Type B pancreatic cell (in vitro differentiated cells): ENCODE results near the gene IP6K1. TPM values are rescaled to one million over a fixed set of nuclear protein-coding genes. Genes with fewer than 3 reads are reported as not detected.
"Not testable (repeated sequence)": the region's sequence is repeated elsewhere in the genome, so short reads cannot be mapped to it uniquely, and the experiment has no call there.

Experiments used
- DNase-seq: peaks from one replicate; pipeline ENCODE4 v3.0.0; 2021; ENCODE audit warnings: mixed read lengths; ENCODE audit not compliant: unreplicated experiment; ENCODE audit errors: extremely low spot score
- H3K27ac Mint-ChIP-seq: 2 replicates; pipeline ENCODE4 v1.8.0; 2021; ENCODE audit warnings: mild to moderate bottlenecking, mixed read lengths
- H3K27me3 Mint-ChIP-seq: 2 replicates; pipeline ENCODE4 v1.8.0; 2021; ENCODE audit warnings: mixed read lengths
- H3K36me3 Mint-ChIP-seq: 2 replicates; pipeline ENCODE4 v1.8.0; 2021; ENCODE audit warnings: mixed read lengths
- H3K4me1 Mint-ChIP-seq: one replicate; pipeline ENCODE4 v1.8.0; 2021; ENCODE audit warnings: mixed read lengths; ENCODE audit not compliant: unreplicated experiment
- H3K4me3 Mint-ChIP-seq: 2 replicates; pipeline ENCODE4 v1.8.0; 2021; ENCODE audit warnings: mild to moderate bottlenecking, mixed read lengths
- H3K9me3 Mint-ChIP-seq: 2 replicates; pipeline ENCODE4 v1.8.0; 2021; ENCODE audit warnings: mixed read lengths
- CTCF ChIP-seq: fragments of 200-600 bp; sonication (generic); conservative IDR thresholded peaks from 2 replicates; pipeline ENCODE4 v1.5.0; 2021; ENCODE audit warnings: antibody characterized with exemption, mild to moderate bottlenecking
- total RNA-seq: library from RNA; stranded (reverse); gene quantifications from 2 replicates; pipeline ENCODE4 v1.2.1, GENCODE V29; 2021; ENCODE audit warnings: low replicate concordance

The IP6K1 gene
- total RNA-seq, 1 donor from 2014 or later: 42.5 TPM

GRCh38 chr3:49751501-49751900, 34.8 kb downstream of the IP6K1 start:
- H3K36me3 Mint-ChIP-seq: peaks cover 18% of the 10 kb centered on the region
- H3K9me3 Mint-ChIP-seq: no peaks in the 10 kb centered on the region
- no peak for TF ChIP-seq CTCF
- H3K27ac Mint-ChIP-seq: no peak overlapping the region
- no peaks in the 10 kb centered on the region for H3K27me3 Mint-ChIP-seq
- peaks cover 23% of the 10 kb centered on the region for H3K4me1 Mint-ChIP-seq
- no peak overlapping the region for H3K4me3 Mint-ChIP-seq
- DNase-seq: no peak

GRCh38 chr3:49750056-49750455, 36.3 kb downstream of the IP6K1 start:
- H3K4me1 Mint-ChIP-seq: peaks cover 14% of the 10 kb centered on the region
- no peaks in the 10 kb centered on the region for H3K9me3 Mint-ChIP-seq
- peaks cover 18% of the 10 kb centered on the region for H3K36me3 Mint-ChIP-seq
- no peaks in the 10 kb centered on the region for H3K27me3 Mint-ChIP-seq
- H3K27ac Mint-ChIP-seq: no peak overlapping the region
- no peak overlapping the region for H3K4me3 Mint-ChIP-seq
- no peak for DNase-seq
- no peak for TF ChIP-seq CTCF

- not testable (repeated sequence) for H3K4me1 Mint-ChIP-seq, DNase-seq, H3K27ac Mint-ChIP-seq, H3K27me3 Mint-ChIP-seq, H3K4me3 Mint-ChIP-seq, H3K9me3 Mint-ChIP-seq
- peaks cover 25% of the 10 kb centered on the region for H3K36me3 Mint-ChIP-seq
Measured at GRCh38 chr3:49748874-49749273, 37.5 kb downstream of the IP6K1 start.

GRCh38 chr3:49747792-49748480, 38.4 kb downstream of the IP6K1 start:
- no peak overlapping the region for H3K4me3 Mint-ChIP-seq

GRCh38 chr3:49745986-49746385, 40.4 kb downstream of the IP6K1 start:
- H3K4me1 Mint-ChIP-seq: no peaks in the 10 kb centered on the region
- no peaks in the 10 kb centered on the region for H3K27me3 Mint-ChIP-seq
- no peak overlapping the region for H3K27ac Mint-ChIP-seq
- no peaks in the 10 kb centered on the region for H3K9me3 Mint-ChIP-seq
- DNase-seq: no peak
- no peak for TF ChIP-seq CTCF
- no peak overlapping the region for H3K4me3 Mint-ChIP-seq
- H3K36me3 Mint-ChIP-seq: peaks cover 20% of the 10 kb centered on the region

More at GRCh38 chr3:49747792-49748480, 38.4 kb downstream of the IP6K1 start:
- Mint-ChIP-seq H3K27me3 (no peaks in the 10 kb centered on the region), H3K9me3 (no peaks in the 10 kb centered on the region), H3K36me3 (peaks cover 21% of the 10 kb centered on the region), H3K27ac (peak overlapping the region; percentile 19), H3K4me1 (peaks cover under 1% of the 10 kb centered on the region)
- DNase-seq: no peak
- TF ChIP-seq CTCF: no peak

- Mint-ChIP-seq H3K36me3 (peaks cover 31% of the 10 kb centered on the region), H3K27me3 (no peaks in the 10 kb centered on the region), H3K4me1 (no peaks in the 10 kb centered on the region), H3K27ac (no peak overlapping the region), H3K9me3 (no peaks in the 10 kb centered on the region), H3K4me3 (no peak overlapping the region)
- no peak for TF ChIP-seq CTCF
- no peak for DNase-seq
Measured at GRCh38 chr3:49740427-49740826, 45.9 kb downstream of the IP6K1 start.
